ENCODE data around the gene SPATA25. TPM values are rescaled to one million over a fixed set of nuclear protein-coding genes. Genes with fewer than 3 reads are reported as not detected.
A peak's percentile ranks its signal among the peaks of the same experiment; 100 is the strongest.

The SPATA25 gene
- total RNA-seq, 1 donor from 2014 or later: 2.9 TPM

GRCh38 chr20:45918779-45919537, 31.5 kb upstream of the SPATA25 start:
- DNase-seq (ENCODE audit: extremely low spot score, unreplicated experiment): no peak
- H3K27me3 Mint-ChIP-seq (ENCODE audit: unreplicated experiment): no peaks in the 10 kb centered on the region
- no peaks in the 10 kb centered on the region for H3K9me3 Mint-ChIP-seq (ENCODE audit: unreplicated experiment)
- no peaks in the 10 kb centered on the region for H3K36me3 Mint-ChIP-seq (ENCODE audit: unreplicated experiment)
- no peak for TF ChIP-seq CTCF (IDR thresholded peaks at IDR 0.05)
- peak overlapping the region; percentile 85 for H3K27ac Mint-ChIP-seq (ENCODE audit: unreplicated experiment)
- peaks cover 53% of the 10 kb centered on the region for H3K4me1 Mint-ChIP-seq (ENCODE audit: unreplicated experiment)
- H3K4me3 Mint-ChIP-seq (ENCODE audit: unreplicated experiment): no peak overlapping the region

- Mint-ChIP-seq H3K27ac (ENCODE audit: unreplicated experiment) (peak overlapping the region; percentile 63), H3K27me3 (ENCODE audit: unreplicated experiment) (no peaks in the 10 kb centered on the region), H3K36me3 (ENCODE audit: unreplicated experiment) (no peaks in the 10 kb centered on the region), H3K4me3 (ENCODE audit: unreplicated experiment) (no peak overlapping the region), H3K4me1 (ENCODE audit: unreplicated experiment) (peaks cover 53% of the 10 kb centered on the region), H3K9me3 (ENCODE audit: unreplicated experiment) (no peaks in the 10 kb centered on the region)
- DNase-seq (ENCODE audit: extremely low spot score, unreplicated experiment): no peak
- no peak for TF ChIP-seq CTCF (IDR thresholded peaks at IDR 0.05)
Observed at GRCh38 chr20:45918182-45918737, 30.8 kb upstream of the SPATA25 start.

- H3K27me3 Mint-ChIP-seq (ENCODE audit: unreplicated experiment): no peaks in the 10 kb centered on the region
- peak overlapping the region; percentile 35 for H3K27ac Mint-ChIP-seq (ENCODE audit: unreplicated experiment)
- peaks cover 49% of the 10 kb centered on the region for H3K4me1 Mint-ChIP-seq (ENCODE audit: unreplicated experiment)
- no peaks in the 10 kb centered on the region for H3K9me3 Mint-ChIP-seq (ENCODE audit: unreplicated experiment)
- no peak for DNase-seq (ENCODE audit: extremely low spot score, unreplicated experiment)
- TF ChIP-seq CTCF (IDR thresholded peaks at IDR 0.05): no peak
- no peak overlapping the region for H3K4me3 Mint-ChIP-seq (ENCODE audit: unreplicated experiment)
- H3K36me3 Mint-ChIP-seq (ENCODE audit: unreplicated experiment): no peaks in the 10 kb centered on the region
Observed at GRCh38 chr20:45917790-45918141, 30.3 kb upstream of the SPATA25 start.

GRCh38 chr20:45913116-45913515, 25.7 kb upstream of the SPATA25 start:
- Mint-ChIP-seq H3K4me1 (ENCODE audit: unreplicated experiment) (peaks cover 26% of the 10 kb centered on the region), H3K4me3 (ENCODE audit: unreplicated experiment) (peak overlapping the region; percentile 35), H3K27me3 (ENCODE audit: unreplicated experiment) (no peaks in the 10 kb centered on the region), H3K9me3 (ENCODE audit: unreplicated experiment) (no peaks in the 10 kb centered on the region), H3K27ac (ENCODE audit: unreplicated experiment) (no peak overlapping the region), H3K36me3 (ENCODE audit: unreplicated experiment) (peaks cover 5% of the 10 kb centered on the region)
- no peak for TF ChIP-seq CTCF (IDR thresholded peaks at IDR 0.05)
- no peak for DNase-seq (ENCODE audit: extremely low spot score, unreplicated experiment)

GRCh38 chr20:45912344-45912682, 24.9 kb upstream of the SPATA25 start:
- H3K27me3 Mint-ChIP-seq (ENCODE audit: unreplicated experiment): no peaks in the 10 kb centered on the region
- TF ChIP-seq CTCF (IDR thresholded peaks at IDR 0.05): no peak
- H3K4me1 Mint-ChIP-seq (ENCODE audit: unreplicated experiment): peaks cover 22% of the 10 kb centered on the region
- H3K4me3 Mint-ChIP-seq (ENCODE audit: unreplicated experiment): peak overlapping the region; percentile 72
- peak overlapping the region; percentile 92 for H3K27ac Mint-ChIP-seq (ENCODE audit: unreplicated experiment)
- H3K36me3 Mint-ChIP-seq (ENCODE audit: unreplicated experiment): peaks cover 7% of the 10 kb centered on the region
- no peak for DNase-seq (ENCODE audit: extremely low spot score, unreplicated experiment)
- no peaks in the 10 kb centered on the region for H3K9me3 Mint-ChIP-seq (ENCODE audit: unreplicated experiment)

All from osteocyte (in vitro differentiated cells).